A172 (cell line): ENCODE measurements around the gene SH3BP1. TPM values are rescaled to one million over a fixed set of nuclear protein-coding genes. Genes with fewer than 3 reads are reported as not detected.
A peak's percentile ranks its signal among the peaks of the same experiment; 100 is the strongest.

Experiments
- DNase-seq: peaks from one replicate; pipeline ENCODE4 v3.0.0-alpha.2; 2015; ENCODE audit warnings: low spot score
- total RNA-seq: library from RNA; depleted of rRNA; stranded (reverse); fragments of >200 nt; shearing (Covaris generic); gene quantifications from 2 replicates; pipeline ENCODE4 v1.2.3, GENCODE V29; 2014

The SH3BP1 gene
- total RNA-seq, 1 experiment from 2014 or later: not detected

GRCh38 chr22:37616201-37617083, 23.0 kb upstream of the SH3BP1 start:
- DNase-seq: no peak

- no peak for DNase-seq
Observed at GRCh38 chr22:37617431-37617830, 22.0 kb upstream of the SH3BP1 start.

GRCh38 chr22:37618072-37618656, 21.3 kb upstream of the SH3BP1 start:
- no peak for DNase-seq

- DNase-seq: no peak
Observed at GRCh38 chr22:37618674-37619073, 20.8 kb upstream of the SH3BP1 start.

- no peak for DNase-seq
Observed at GRCh38 chr22:37619991-37620390, 19.5 kb upstream of the SH3BP1 start.

- no peak for DNase-seq
Observed at GRCh38 chr22:37621352-37621860, 18.1 kb upstream of the SH3BP1 start.

- DNase-seq: no peak
Observed at GRCh38 chr22:37623075-37624016, 16.1 kb upstream of the SH3BP1 start.

GRCh38 chr22:37624017-37624365, 15.5 kb upstream of the SH3BP1 start:
- DNase-seq: no peak

- DNase-seq: no peak
Observed at GRCh38 chr22:37624876-37625275, 14.6 kb upstream of the SH3BP1 start.

- DNase-seq: no peak
Observed at GRCh38 chr22:37625737-37626136, 13.7 kb upstream of the SH3BP1 start.

- DNase-seq: peak; percentile 12
Observed at GRCh38 chr22:37626144-37626543, 13.3 kb upstream of the SH3BP1 start.

- DNase-seq: no peak
Observed at GRCh38 chr22:37626556-37627075, 12.9 kb upstream of the SH3BP1 start.

- DNase-seq: no peak
Observed at GRCh38 chr22:37627121-37627520, 12.3 kb upstream of the SH3BP1 start.

GRCh38 chr22:37627545-37627944, 11.9 kb upstream of the SH3BP1 start:
- no peak for DNase-seq

GRCh38 chr22:37628830-37629229, 10.6 kb upstream of the SH3BP1 start:
- no peak for DNase-seq

GRCh38 chr22:37629928-37630327, 9.5 kb upstream of the SH3BP1 start:
- no peak for DNase-seq

GRCh38 chr22:37630839-37631435, 8.5 kb upstream of the SH3BP1 start:
- no peak for DNase-seq

GRCh38 chr22:37631448-37632173, 7.9 kb upstream of the SH3BP1 start:
- DNase-seq: no peak

- no peak for DNase-seq
Observed at GRCh38 chr22:37632174-37633088, 7.0 kb upstream of the SH3BP1 start.
